ENCODE data around the gene CHM. TPM values are rescaled to one million over a fixed set of nuclear protein-coding genes. Genes with fewer than 3 reads are reported as not detected.

Gene CHM
- total and polyA plus RNA-seq, 2 donors (not counting 1 experiment from before 2014, with no cell fraction given), result 13.7 to 25.5 TPM

DNA sequence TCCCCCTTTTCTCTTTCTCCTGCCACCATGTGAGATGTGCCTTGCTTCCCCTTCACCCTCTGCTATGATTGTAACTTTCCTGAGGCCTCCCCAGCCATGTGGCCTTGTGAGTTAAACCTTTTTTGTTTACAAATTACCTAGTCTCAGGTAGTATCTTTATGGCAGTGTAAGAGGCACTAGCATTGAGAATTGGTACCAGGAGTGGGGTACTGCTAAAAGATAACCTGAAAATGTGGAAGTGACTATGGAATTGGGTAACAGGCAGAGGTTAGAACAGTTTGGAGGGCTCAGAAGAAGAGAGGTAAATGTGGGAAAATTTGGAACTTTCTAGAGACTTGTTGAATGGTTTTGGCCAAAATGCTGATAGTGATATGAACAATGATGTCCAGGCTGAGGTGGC lies 182.0 kb downstream of the CHM start:
- intact Hi-C loops (cut with micrococcal nuclease), result no loop called here
- CTCF ChIA-PET, result no interaction called here
- no peak for ATAC-seq (ENCODE audit: low read depth)

DNA sequence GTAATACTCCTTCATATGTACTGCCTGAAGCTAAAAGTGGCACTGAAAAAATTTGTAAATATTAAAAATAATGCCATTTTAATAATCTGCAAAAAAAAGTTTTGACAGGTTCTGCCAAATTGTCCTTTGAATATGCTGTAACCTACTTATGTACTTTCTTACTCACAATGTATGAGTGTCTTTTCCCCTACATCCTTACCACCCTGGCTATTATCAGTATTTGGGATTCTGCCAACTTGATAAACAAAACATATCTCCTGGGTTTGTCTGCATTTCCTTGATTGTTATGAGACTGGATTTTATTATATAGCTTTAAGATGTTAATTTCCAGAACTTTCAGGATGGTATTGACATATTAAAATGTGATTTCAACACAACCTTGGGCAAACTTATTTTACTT lies 187.9 kb downstream of the CHM start:
- Mint-ChIP-seq H3K27ac (no peak overlapping the region), H3K27me3 (no peaks in the 10 kb centered on the region), H3K4me1 (no peaks in the 10 kb centered on the region), H3K4me3 (no peak overlapping the region), H3K9me3 (ENCODE audit: insufficient read depth) (no peaks in the 10 kb centered on the region)
- no peak overlapping the region for H2AFZ ChIP-seq (ENCODE audit: insufficient read depth, low read depth, low read length, poor library complexity, severe bottlenecking)
- H3K27me3 ChIP-seq (replicated peaks in 1 of 4; ENCODE audit: control extremely low read depth in 1 of 4, control insufficient read depth in 3 of 4, insufficient read depth in 4 of 4, low read length in 3 of 4), result no peaks in the 10 kb centered on the region
- no peak overlapping the region for H3K27ac ChIP-seq (ENCODE audit: low read length in 2 of 2)
- CTCF ChIA-PET, result no interaction called here
- intact Hi-C loops (cut with micrococcal nuclease), result no loop called here
- TF ChIP-seq, protein P1, sequence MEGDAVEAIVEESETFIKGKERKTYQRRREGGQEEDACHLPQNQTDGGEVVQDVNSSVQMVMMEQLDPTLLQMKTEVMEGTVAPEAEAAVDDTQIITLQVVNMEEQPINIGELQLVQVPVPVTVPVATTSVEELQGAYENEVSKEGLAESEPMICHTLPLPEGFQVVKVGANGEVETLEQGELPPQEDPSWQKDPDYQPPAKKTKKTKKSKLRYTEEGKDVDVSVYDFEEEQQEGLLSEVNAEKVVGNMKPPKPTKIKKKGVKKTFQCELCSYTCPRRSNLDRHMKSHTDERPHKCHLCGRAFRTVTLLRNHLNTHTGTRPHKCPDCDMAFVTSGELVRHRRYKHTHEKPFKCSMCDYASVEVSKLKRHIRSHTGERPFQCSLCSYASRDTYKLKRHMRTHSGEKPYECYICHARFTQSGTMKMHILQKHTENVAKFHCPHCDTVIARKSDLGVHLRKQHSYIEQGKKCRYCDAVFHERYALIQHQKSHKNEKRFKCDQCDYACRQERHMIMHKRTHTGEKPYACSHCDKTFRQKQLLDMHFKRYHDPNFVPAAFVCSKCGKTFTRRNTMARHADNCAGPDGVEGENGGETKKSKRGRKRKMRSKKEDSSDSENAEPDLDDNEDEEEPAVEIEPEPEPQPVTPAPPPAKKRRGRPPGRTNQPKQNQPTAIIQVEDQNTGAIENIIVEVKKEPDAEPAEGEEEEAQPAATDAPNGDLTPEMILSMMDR (IDR thresholded peaks at IDR 0.05), result no peak
- no peak for TF ChIP-seq EZH2 (IDR thresholded peaks at IDR 0.05; ENCODE audit: borderline replicate concordance, insufficient read depth, low read depth, low read length, poor library complexity, severe bottlenecking)
- no peaks in the 10 kb centered on the region for H4K20me1 ChIP-seq (ENCODE audit: control insufficient read depth, insufficient read depth, low read length, poor library complexity, severe bottlenecking)
- no peaks in the 10 kb centered on the region for H3K4me1 ChIP-seq (ENCODE audit: control insufficient read depth in 2 of 2, insufficient read depth in 2 of 2, low read length in 2 of 2)
- peaks cover 0 to 4% of the 10 kb centered on the region in 2 experiments for H3K36me3 ChIP-seq (replicated peaks in 1 of 2; ENCODE audit: control extremely low read depth in 1 of 2, control insufficient read depth in 1 of 2, extremely low read depth in 1 of 2, insufficient read depth in 2 of 2, low read length in 1 of 2)
- H3K4me3 ChIP-seq (ENCODE audit: control extremely low read depth in 1 of 5, extremely low read depth in 1 of 5, insufficient read depth in 1 of 5, low read depth in 2 of 5, low read length in 4 of 5), result no peak overlapping the region
- ATAC-seq (ENCODE audit: low read depth), result no peak
- H3K79me2 ChIP-seq (ENCODE audit: control insufficient read depth, insufficient read depth, low read length), result no peaks in the 10 kb centered on the region
- POLR2A ChIA-PET, result no interaction called here
- no peaks in the 10 kb centered on the region for H3K9me3 ChIP-seq (ENCODE audit: control extremely low read depth in 1 of 3, control insufficient read depth in 2 of 3, insufficient read depth in 1 of 3, low read length in 2 of 3)
- no peak overlapping the region for H3K4me2 ChIP-seq (replicated peaks; ENCODE audit: low read depth, low read length, poor library complexity, severe bottlenecking)
- no peak for DNase-seq
- no peak overlapping the region for H3K9ac ChIP-seq (ENCODE audit: low read length)

More for the DNA sequence above, 182.0 kb downstream of the CHM start:
- TF ChIP-seq, protein P1 (IDR thresholded peaks at IDR 0.05), result no peak
- no peak for TF ChIP-seq EZH2 (IDR thresholded peaks at IDR 0.05; ENCODE audit: borderline replicate concordance, insufficient read depth, low read depth, low read length, poor library complexity, severe bottlenecking)
- H3K27ac ChIP-seq (ENCODE audit: low read length in 2 of 2), result no peak overlapping the region
- H3K4me1 ChIP-seq (ENCODE audit: control insufficient read depth in 2 of 2, insufficient read depth in 2 of 2, low read length in 2 of 2), result no peaks in the 10 kb centered on the region
- H3K27me3 ChIP-seq (replicated peaks in 1 of 4; ENCODE audit: control extremely low read depth in 1 of 4, control insufficient read depth in 3 of 4, insufficient read depth in 4 of 4, low read length in 3 of 4), result no peaks in the 10 kb centered on the region
- peaks cover 0 to 7% (median 0%) of the 10 kb centered on the region in 3 donors for H3K9me3 ChIP-seq (ENCODE audit: control extremely low read depth in 1 of 3, control insufficient read depth in 2 of 3, insufficient read depth in 1 of 3, low read length in 2 of 3)
- no peaks in the 10 kb centered on the region for H3K9me3 Mint-ChIP-seq (ENCODE audit: insufficient read depth)
- no peaks in the 10 kb centered on the region for H3K27me3 Mint-ChIP-seq
- H3K27ac Mint-ChIP-seq, result no peak overlapping the region
- H3K79me2 ChIP-seq (ENCODE audit: control insufficient read depth, insufficient read depth, low read length), result no peaks in the 10 kb centered on the region
- H4K20me1 ChIP-seq (ENCODE audit: control insufficient read depth, insufficient read depth, low read length, poor library complexity, severe bottlenecking), result no peaks in the 10 kb centered on the region
- H3K9ac ChIP-seq (ENCODE audit: low read length), result no peak overlapping the region
- no peaks in the 10 kb centered on the region for H3K4me1 Mint-ChIP-seq
- peaks cover 0 to 22% of the 10 kb centered on the region in 2 experiments for H3K36me3 ChIP-seq (replicated peaks in 1 of 2; ENCODE audit: control extremely low read depth in 1 of 2, control insufficient read depth in 1 of 2, extremely low read depth in 1 of 2, insufficient read depth in 2 of 2, low read length in 1 of 2)
- no peak overlapping the region for H3K4me2 ChIP-seq (replicated peaks; ENCODE audit: low read depth, low read length, poor library complexity, severe bottlenecking)
- no peak overlapping the region for H3K4me3 ChIP-seq (ENCODE audit: control extremely low read depth in 1 of 5, extremely low read depth in 1 of 5, insufficient read depth in 1 of 5, low read depth in 2 of 5, low read length in 4 of 5)
- no peak overlapping the region for H3K4me3 Mint-ChIP-seq
- POLR2A ChIA-PET, result no interaction called here
- DNase-seq, result no peak
- H2AFZ ChIP-seq (ENCODE audit: insufficient read depth, low read depth, low read length, poor library complexity, severe bottlenecking), result no peak overlapping the region

Data from B cell (primary cell).